Activated CD8-positive, alpha-beta memory T cell treated with anti-CD3 and anti-CD28 coated beads for 48 hours (primary cell): Measurements from ENCODE around the gene RAP1A.
"Not testable (repeated sequence)": the region's sequence is repeated elsewhere in the genome, so short reads cannot be mapped to it uniquely, and the experiment has no call there.

ENCODE experiments used
- DNase-seq, 3 experiments: peaks; one replicate each; pipeline ENCODE4 v3.0.0-alpha.2; 2020; ENCODE audit warnings: low read depth in 2 of 3, low spot score in 2 of 3

The RAP1A gene

DNA sequence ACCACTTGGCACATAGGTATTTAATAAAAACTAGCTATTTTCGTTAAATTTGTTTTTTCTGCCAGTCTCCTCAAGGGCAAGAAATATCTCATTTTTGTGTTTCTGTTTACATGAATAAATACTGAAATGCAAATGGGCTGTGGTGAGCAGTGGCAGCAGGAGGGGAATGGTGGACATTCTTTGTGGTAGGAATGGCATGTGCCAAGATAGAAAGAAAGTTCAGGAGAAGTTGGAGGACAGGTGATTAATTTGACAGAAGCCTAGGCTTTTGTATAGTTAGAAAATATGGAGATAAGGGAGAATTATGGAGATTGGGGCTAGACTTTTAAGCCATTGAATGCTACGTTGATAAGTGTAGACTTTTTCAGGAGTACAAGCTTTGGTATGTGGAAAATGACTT, 8.6 kb downstream of the RAP1A start:
- DNase-seq: no peak

DNA sequence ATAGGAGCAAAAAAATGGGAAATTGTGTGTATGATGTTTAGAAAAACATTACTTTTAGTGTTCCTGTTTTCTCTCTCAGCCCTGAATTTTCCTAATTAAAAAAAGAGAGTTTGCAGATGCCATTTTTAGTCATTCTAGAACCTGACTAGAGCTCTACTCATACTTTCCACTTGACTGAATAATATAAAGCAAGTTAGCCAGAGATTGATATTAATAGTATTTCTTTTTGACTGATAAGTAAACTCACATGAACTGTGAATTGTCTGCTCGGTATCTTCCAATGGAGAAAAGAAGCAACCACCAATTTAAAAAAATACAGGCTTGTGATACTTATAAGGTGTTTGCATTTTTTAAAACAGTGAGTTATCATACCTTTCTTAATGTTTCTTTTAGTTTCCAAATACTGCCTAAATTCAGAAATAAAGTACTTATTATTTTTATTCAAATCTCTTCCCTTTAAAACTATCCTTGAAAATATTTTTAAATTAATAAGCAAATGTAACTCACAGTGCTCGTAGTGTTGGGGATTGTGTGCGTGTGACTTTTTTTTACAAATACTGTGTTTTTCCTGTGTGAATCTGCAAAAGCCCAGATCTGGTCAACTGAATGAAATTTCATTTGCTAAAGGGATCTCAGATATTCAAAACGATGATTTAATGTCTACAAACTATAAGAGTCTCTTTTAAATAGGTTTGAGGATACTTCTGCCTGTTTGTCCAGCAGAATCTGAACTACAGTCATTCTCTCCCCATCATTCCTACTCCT, 9.8 kb downstream of the RAP1A start:
- no peak for DNase-seq

DNA sequence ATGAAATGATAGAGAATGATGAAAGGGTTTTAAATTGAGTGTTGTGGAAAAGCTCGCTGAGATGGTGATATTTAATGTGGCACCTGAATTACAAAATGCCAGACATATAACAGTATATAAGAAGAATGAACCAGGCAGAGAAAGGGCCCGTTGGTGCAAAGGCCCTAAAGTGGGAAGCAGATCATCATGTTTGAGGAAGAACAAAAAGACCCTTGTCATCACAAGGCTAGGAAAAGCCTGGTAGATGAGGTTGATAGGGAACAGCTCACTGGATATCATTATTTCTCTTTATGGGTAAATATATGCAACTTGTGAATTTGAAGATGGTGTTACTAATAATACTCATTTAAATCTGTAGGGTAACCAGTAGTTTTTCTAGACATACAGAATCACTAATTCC, 11.0 kb downstream of the RAP1A start:
- DNase-seq: no peak

DNA sequence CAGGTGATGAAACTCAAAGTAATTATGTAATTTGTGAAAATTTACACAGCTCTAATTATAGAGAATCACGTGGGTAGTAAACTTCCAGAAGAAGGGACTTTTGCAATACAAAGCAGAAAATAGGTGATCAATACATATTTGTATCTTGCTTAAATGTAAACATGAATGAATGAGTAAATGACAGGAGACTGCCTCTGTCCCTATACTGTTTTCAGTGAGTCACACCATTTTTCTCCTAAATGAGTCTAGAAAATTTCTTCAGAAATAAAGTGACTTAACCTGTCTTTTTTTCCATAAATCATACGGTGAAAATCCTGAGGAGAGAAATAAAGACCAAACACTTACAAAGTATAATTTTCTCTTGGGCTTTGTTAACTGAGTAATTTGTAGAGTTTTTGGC, 11.9 kb downstream of the RAP1A start:
- DNase-seq: no peak

DNA sequence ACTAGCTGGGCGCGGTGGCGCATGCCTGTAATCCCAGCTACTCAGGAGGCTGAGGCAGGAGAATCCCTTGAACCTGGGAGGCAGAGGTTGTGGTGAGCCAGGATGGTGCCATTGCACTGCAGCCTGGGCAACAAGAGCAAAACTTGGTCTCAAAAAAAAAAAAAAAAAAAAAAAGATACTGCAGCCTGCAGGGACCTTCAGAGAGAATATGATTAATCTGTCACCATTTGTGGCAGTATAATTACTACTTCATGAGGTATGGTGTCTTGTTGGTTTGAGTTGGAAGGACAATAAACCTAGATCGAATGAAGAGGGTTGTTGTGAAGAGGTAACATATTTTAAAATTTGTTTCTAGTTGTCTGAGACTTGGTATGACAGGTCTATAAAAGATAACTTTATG, 13.2 kb downstream of the RAP1A start:
- not testable (repeated sequence) for DNase-seq

- no peak for DNase-seq
Measured at GRCh38 chr1:111633736-111634247, 14.2 kb downstream of the RAP1A start.

- no peak for DNase-seq
Measured at GRCh38 chr1:111635324-111636009, 15.9 kb downstream of the RAP1A start.

DNA sequence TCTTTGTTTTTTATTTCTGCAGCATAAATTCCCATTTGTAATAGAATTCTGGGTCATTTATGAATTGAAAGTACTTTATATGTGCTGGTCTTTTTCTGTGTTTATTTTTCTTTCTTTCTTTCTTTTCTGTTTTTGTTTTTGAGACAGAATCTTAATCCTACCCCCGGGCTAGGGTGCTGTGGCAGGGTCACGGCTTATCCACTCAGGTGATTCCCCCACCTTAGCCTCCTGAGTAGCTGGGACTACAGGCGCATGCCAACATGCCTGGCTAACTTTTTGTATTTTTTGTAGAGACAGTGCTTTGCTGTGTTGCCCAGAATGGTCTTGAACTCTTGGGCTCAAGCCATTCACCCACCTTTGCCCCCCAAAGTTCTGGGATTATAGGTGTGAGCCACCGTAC, 18.7 kb downstream of the RAP1A start:
- no peak for DNase-seq

DNA sequence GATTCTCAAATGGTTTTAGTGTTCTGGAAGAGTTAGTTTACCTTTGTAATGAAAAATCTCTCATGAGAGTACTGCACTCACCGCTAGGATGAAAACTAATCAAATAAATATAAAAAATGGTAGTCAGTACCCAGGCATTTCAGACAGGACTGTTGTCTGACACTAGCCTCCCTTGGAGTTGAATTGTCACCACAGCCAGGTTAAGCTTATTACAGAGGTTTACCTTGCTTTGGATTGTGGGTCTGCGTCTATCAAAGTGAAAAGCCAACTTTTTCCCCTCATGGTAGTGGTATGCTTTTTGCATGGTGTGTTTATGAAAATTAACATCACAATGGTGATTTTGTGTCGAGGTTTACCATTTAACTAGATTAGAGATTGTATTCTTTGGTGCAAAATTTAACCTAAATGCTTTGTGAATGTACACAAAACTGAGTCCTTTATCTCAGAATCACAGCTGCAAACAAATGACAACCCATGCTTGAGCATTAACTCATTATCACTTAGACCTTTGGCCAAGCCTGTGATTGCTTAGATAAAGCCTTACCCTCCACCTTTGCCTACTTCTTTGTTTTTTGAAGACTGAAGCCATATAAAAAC, 20.1 kb downstream of the RAP1A start:
- DNase-seq: no peak

DNA sequence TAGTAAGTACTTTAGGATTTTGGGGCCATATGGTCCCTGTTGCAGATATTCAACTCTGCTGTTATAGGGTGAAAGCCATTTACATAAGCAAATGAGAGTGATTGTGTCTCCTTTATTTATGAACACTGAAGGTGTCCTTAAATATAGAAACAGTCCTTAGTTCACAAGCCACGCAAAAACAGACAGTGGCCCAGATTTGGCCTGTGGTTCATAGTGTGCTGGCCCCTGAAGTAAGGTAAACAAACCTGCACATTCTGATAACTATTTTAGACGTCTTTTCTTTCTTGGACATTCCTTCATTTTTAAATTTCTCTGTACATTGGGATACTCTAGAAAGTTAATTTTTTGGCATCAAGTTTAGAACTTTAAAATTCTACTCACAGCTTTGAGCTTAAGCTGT, 23.5 kb downstream of the RAP1A start:
- no peak for DNase-seq

- DNase-seq: no peak
Measured at GRCh38 chr1:111643696-111644095, 24.1 kb downstream of the RAP1A start.

DNA sequence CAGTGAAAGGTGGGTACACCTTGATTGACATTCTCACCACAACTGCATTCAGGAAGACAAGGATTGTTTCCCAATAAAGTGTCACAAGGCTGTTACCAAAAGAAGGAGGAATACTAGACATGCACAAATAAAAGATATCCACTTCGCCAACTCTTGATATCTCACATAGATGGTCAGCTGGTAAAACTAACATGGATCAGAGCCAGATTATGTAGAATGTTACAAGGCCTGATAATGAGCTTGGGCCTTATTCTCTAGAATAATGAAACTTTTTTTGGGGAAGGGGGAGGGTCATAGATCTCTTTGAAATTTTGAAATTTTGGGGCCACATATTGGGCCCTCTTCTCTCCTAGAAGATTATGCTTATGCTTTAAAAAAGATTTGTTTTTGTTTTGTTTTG, 24.9 kb downstream of the RAP1A start:
- no peak for DNase-seq

DNA sequence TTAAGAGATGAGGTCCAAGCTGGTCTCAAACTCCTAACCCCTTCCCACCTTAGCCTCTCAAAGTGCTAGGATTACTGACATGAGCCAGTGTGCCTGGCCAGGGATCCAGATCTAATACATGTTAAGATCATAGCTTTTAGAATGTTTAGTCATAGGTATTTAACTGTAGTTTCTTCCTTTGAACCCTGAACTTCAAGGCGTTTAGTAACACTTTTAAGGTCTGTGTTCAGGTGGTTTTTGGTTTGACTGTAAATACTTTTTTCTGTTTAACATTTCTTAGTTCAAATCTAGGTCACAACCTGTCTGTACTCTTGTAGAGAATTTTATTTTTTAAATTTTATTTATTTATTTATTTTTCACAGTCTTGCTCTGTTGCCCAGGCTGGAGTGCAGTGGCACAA, 28.1 kb downstream of the RAP1A start:
- DNase-seq: no peak

DNA sequence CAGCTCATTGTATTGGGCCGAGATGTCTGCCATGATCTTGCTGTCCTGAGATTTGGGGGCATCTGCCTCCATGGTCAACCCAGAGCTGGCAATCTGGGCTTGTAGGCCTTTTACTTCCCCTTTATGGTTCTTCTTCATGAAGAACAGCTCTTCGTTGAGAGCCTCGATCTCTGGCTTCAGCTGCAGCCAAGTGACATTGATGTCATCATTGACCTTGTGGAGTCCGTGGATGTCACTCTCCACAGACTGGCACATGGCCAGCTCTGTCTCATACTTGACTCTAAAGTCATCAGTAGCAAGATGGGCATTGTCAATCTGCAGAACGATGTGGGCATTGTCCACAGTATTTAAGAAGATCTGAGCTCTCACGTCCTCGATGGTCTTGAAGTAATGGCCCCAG, 29.2 kb downstream of the RAP1A start:
- no peak for DNase-seq

- no peak for DNase-seq
Measured at GRCh38 chr1:111649227-111649626, 29.6 kb downstream of the RAP1A start.

GRCh38 chr1:111649648-111650047, 30.1 kb downstream of the RAP1A start:
- no peak for DNase-seq

DNA sequence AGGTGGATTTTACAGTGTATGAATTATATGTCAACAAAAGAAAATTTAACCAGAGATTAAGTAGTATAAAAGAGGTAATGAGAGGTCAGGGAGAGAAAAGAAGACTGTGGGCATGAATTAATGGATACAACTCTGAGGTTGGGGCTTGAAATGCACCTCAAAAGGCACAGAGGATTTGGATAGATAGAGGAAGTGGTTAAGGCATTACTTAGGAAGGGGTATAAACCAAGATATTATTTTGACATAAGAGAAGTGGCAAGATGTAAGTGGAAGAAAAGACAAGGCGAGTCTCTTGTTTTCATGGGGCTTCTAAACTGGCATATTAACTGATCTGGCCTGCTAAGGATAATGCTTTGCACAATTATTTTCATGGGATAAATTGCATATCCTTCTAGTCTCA, 34.1 kb downstream of the RAP1A start:
- DNase-seq: no peak

- DNase-seq: no peak
Measured at GRCh38 chr1:111654839-111655238, 35.2 kb downstream of the RAP1A start.

DNA sequence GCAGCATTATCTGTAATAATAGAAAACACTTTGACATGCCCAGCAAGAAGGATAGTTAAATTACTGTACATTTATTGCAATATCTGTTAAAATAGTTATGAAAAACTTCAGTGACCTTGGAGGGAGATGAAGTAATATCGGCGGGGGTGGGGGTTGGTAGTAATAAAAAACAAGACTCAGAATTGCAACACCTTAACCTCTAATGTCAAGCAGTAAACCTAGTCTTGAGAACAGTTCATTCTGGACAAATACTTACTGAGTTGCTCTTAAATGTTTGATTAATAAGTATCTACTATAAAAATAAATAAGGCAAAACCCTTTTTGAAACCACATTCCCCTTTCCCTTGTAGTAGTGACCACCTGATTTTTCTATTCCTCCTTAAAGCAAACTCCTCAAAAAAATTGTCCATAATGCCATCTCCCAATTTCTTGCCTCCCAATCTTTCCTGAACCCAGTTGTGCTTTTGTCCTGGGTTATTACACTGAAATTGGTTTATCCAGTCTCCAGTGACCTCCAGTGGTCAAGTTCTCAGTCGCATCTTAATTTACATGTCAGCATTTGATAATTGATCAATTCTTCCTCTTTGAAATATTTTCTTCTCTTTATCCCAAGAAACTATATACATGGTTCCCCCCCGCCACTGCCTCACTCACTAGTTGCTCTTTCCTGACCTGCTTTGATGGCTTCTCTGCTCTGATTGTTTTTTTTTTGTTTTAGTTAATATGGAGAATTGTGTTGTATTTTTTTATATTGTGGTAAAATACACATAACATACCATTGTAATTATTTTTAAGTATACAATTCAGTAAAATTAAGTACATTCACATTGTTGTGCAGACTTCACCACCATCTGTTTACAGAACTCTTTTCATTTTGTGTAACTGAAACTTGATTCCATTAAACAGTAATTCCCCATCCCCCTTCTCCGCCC, 36.8 kb downstream of the RAP1A start:
- DNase-seq: no peak

DNA sequence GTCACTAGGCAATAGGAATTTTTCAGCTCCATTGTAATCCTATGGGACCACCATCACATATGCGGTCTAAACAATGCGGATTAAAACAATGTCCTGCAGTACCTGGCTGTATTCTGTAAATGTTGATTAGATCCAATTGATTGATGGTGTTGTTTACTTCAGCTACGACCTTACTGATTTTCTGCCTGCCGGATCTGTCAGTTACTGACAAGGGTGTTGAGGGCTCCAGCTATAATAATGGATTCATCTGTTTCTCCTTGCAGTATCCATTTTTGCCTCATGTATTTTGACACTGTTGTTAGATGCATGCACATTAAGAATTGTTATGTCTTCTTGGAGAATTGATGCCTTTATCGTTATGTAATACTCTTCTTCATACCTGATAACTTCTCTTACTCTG, 39.0 kb downstream of the RAP1A start:
- DNase-seq: no peak
